ENCODE results near the gene ASNSD1. TPM values are rescaled to one million over a fixed set of nuclear protein-coding genes. Genes with fewer than 3 reads are reported as not detected.

ASNSD1 gene
- total RNA-seq (2022) (29.8 and 41.4 TPM in 2 replicates), Bru-seq, nascent RNA (percentile 91 among the genes with signal in this experiment), BruChase-seq, experiment 1, labeled RNA remaining after a 6-hour chase (percentile 93 among the genes with signal in this experiment), BruChase-seq, experiment 2, labeled RNA remaining after a 2-hour chase (percentile 95 among the genes with signal in this experiment)
- long read RNA-seq, transcript ASNSD1-209 (4 exons, 581 nt) = minor isoform, 8 of 158 reads
- long read RNA-seq, transcript ASNSD1-201 (6 exons, 2,450 nt) = major isoform, 108 of 158 reads
- long read RNA-seq, partial matches to known transcripts = 3 of 158 reads
- long read RNA-seq, other reads (novel, unspliced or antisense) = 39 of 158 reads

- peak; percentile 87 for TF ChIP-seq CTCF (IDR thresholded peaks at IDR 0.05; ENCODE audit: unreplicated experiment)
- H3K4me1 Mint-ChIP-seq (ENCODE audit: insufficient read depth, unreplicated experiment) = peaks cover 5% of the 10 kb centered on the region
- H3K27ac Mint-ChIP-seq (ENCODE audit: low read depth, unreplicated experiment) = no peak within 1 kb of the TSS
- CTCF ChIA-PET = interaction anchor here (0.6 to 8.9 kb wide), 42 partner anchors 8 to 1139 kb away, joined by 3 to 123 read pairs (median 4); partner anchors contain the start of genes ANKAR and OSGEPL1
- DNase-seq (ENCODE audit: unreplicated experiment) = peak; percentile 99
- H3K27me3 Mint-ChIP-seq (ENCODE audit: insufficient read depth, unreplicated experiment) = no peaks in the 10 kb centered on the region
- no peaks in the 10 kb centered on the region for H3K9me3 Mint-ChIP-seq (ENCODE audit: unreplicated experiment)
- H3K4me3 Mint-ChIP-seq (ENCODE audit: unreplicated experiment) = no peak within 1 kb of the TSS
- POLR2A ChIA-PET = interaction anchor here (0.5 to 5.7 kb wide), 14 partner anchors 11 to 137 kb away, joined by 3 to 59 read pairs (median 4); partner anchors contain the start of genes ANKAR, ORMDL1, OSGEPL1 and PMS1
- BruUV-seq (replicated peaks) = TSS peak; percentile 70
- intact Hi-C loops (cut with micrococcal nuclease) = loop anchor here (1.0 to 5.0 kb wide), 6 partner anchors 37 to 656 kb away; partner anchors contain the start of genes HIBCH, ORMDL1, OSGEPL1 and PMS1
- H3K36me3 Mint-ChIP-seq (ENCODE audit: insufficient read depth, unreplicated experiment) = peaks cover 6% of the 10 kb centered on the region
Measured at GRCh38 chr2:189661148-189661956, at the start of gene ASNSD1. Gene ASNSD1 (plus strand): TSS chr2:189661459. CDS start chr2:189666133, 4,674 bp downstream.

GRCh38 chr2:189613077-189613636 lies 48.1 kb upstream of the ASNSD1 start:
- no peak overlapping the region for H3K4me3 Mint-ChIP-seq (ENCODE audit: unreplicated experiment)
- H3K27me3 Mint-ChIP-seq (ENCODE audit: insufficient read depth, unreplicated experiment) = no peaks in the 10 kb centered on the region
- no peak overlapping the region for H3K27ac Mint-ChIP-seq (ENCODE audit: low read depth, unreplicated experiment)
- no TSS peak for BruUV-seq (replicated peaks)
- CTCF ChIA-PET = interaction anchor here (0.6 kb wide), 2 partner anchors 23 to 1601 kb away, joined by 3 to 4 read pairs; no protein-coding TSS in a partner anchor
- DNase-seq (ENCODE audit: unreplicated experiment) = no peak
- POLR2A ChIA-PET = interaction anchor here (0.6 to 1.2 kb wide), 2 partner anchors 16 to 135 kb away, joined by 3 read pairs; no protein-coding TSS in a partner anchor
- no peaks in the 10 kb centered on the region for H3K9me3 Mint-ChIP-seq (ENCODE audit: unreplicated experiment)
- no peaks in the 10 kb centered on the region for H3K4me1 Mint-ChIP-seq (ENCODE audit: insufficient read depth, unreplicated experiment)
- no peak for TF ChIP-seq CTCF (IDR thresholded peaks at IDR 0.05; ENCODE audit: unreplicated experiment)
- intact Hi-C loops (cut with micrococcal nuclease) = no loop called here
- no peaks in the 10 kb centered on the region for H3K36me3 Mint-ChIP-seq (ENCODE audit: insufficient read depth, unreplicated experiment)

GRCh38 chr2:189613650-189614420 lies 47.4 kb upstream of the ASNSD1 start:
- Mint-ChIP-seq H3K36me3 (ENCODE audit: insufficient read depth, unreplicated experiment) (no peaks in the 10 kb centered on the region), H3K4me1 (ENCODE audit: insufficient read depth, unreplicated experiment) (no peaks in the 10 kb centered on the region), H3K27ac (ENCODE audit: low read depth, unreplicated experiment) (no peak overlapping the region), H3K4me3 (ENCODE audit: unreplicated experiment) (no peak overlapping the region), H3K9me3 (ENCODE audit: unreplicated experiment) (no peaks in the 10 kb centered on the region), H3K27me3 (ENCODE audit: insufficient read depth, unreplicated experiment) (no peaks in the 10 kb centered on the region)
- ChIA-PET CTCF (interaction anchor here (0.6 kb wide), 1 partner anchor 22 kb away, joined by 4 read pairs; no protein-coding TSS in a partner anchor), POLR2A (interaction anchor here (0.6 to 1.2 kb wide), 2 partner anchors 16 to 136 kb away, joined by 3 read pairs; no protein-coding TSS in a partner anchor)
- TF ChIP-seq CTCF (IDR thresholded peaks at IDR 0.05; ENCODE audit: unreplicated experiment) = no peak
- BruUV-seq (replicated peaks) = no TSS peak
- intact Hi-C loops (cut with micrococcal nuclease) = no loop called here
- no peak for DNase-seq (ENCODE audit: unreplicated experiment)

Measured in MCF 10A (cell line).